H1 (cell line): Measurements from ENCODE around the gene COASY. TPM values are rescaled to one million over a fixed set of nuclear protein-coding genes. Genes with fewer than 3 reads are reported as not detected.

Source experiments
- CTCF ChIA-PET: fragments of 300-600 bp; sonication (Branson Sonifier 250); formaldehyde crosslinking; loops from one replicate; lab custom pipeline; 2021; ENCODE audit not compliant: partially characterized antibody; lab: Charles Lee
- POLR2A ChIA-PET: fragments of 300-600 bp; sonication (Branson Sonifier 250); formaldehyde crosslinking; loops from one replicate; lab custom pipeline; 2021; ENCODE audit warnings: inconsistent platforms; ENCODE audit not compliant: partially characterized antibody; lab: Charles Lee
- DNase-seq, 2 experiments: peaks; one replicate each; pipeline versions ENCODE4 v3.0.0 to v3.0.0-alpha.2; 2010 to 2022; ENCODE audit warnings: low spot score in 2 of 2, low read depth in 1 of 2, mixed read lengths in 1 of 2
- FAIRE-seq: peaks from 2 replicates; lab custom pipeline; 2011; peaks lifted over from hg19 to GRCh38; lab: Jason Lieb, UNC
- H2AFZ ChIP-seq: 2 replicates; pipeline ENCODE4 v1.8.1; 2012; ENCODE audit warnings: low read length, inconsistent platforms
- H2AK5ac ChIP-seq: 2 replicates; pipeline ENCODE4 v1.6.1; 2013; ENCODE audit warnings: low read depth, low read length
- H2BK120ac ChIP-seq: replicated peaks from 2 replicates; pipeline ENCODE3; 2013; ENCODE audit warnings: low read depth, low read length, inconsistent platforms
- H2BK12ac ChIP-seq: 2 replicates; pipeline ENCODE4 v1.6.1; 2013; ENCODE audit warnings: low read depth, low read length
- H2BK15ac ChIP-seq: 2 replicates; pipeline ENCODE4 v1.6.1; 2013; ENCODE audit warnings: low read length
- H2BK20ac ChIP-seq: 2 replicates; pipeline ENCODE4 v1.6.1; 2013; ENCODE audit warnings: low read length
- H2BK5ac ChIP-seq: 2 replicates; pipeline ENCODE4 v1.6.1; 2013; ENCODE audit warnings: low read depth, low read length
- H3K14ac ChIP-seq: 2 replicates; pipeline ENCODE4 v1.6.1; 2013; ENCODE audit warnings: inconsistent platforms; ENCODE audit not compliant: insufficient read length
- H3K18ac ChIP-seq: 2 replicates; pipeline ENCODE4 v1.6.1; 2013; ENCODE audit warnings: low read length; ENCODE audit errors: extremely low read depth
- H3K23ac ChIP-seq: 2 replicates; pipeline ENCODE4 v1.6.1; 2013; ENCODE audit warnings: inconsistent platforms; ENCODE audit not compliant: insufficient read length
- H3K23me2 ChIP-seq: 2 replicates; pipeline ENCODE4 v1.6.1; 2013; ENCODE audit warnings: low read depth, low read length
- H3K27ac ChIP-seq: 2 replicates; pipeline ENCODE4 v1.6.1; 2011; ENCODE audit warnings: low read depth, low read length, inconsistent platforms
- H3K27me3 ChIP-seq, 4 experiments: replicated peaks in 1 of 4; 1 replicate in 1 of 4; 2 replicates in 3 of 4; pipeline versions ENCODE4 v1.6.1 to v1.8.1; 2011 to 2013; ENCODE audit warnings: low read length in 3 of 4, mild to moderate bottlenecking in 3 of 4, inconsistent platforms in 2 of 4, mixed read lengths in 2 of 4, moderate library complexity in 1 of 4; ENCODE audit not compliant: control insufficient read depth in 3 of 4, insufficient read depth in 3 of 4; ENCODE audit errors: extremely low read depth in 1 of 4
- H3K36me3 ChIP-seq, 4 experiments: 2 replicates each; pipeline versions ENCODE4 v1.6.1 to v1.8.1; 2011 to 2013; ENCODE audit warnings: mild to moderate bottlenecking in 4 of 4, low read length in 3 of 4, moderate library complexity in 2 of 4, control low read depth in 1 of 4, inconsistent platforms in 1 of 4; ENCODE audit not compliant: insufficient read depth in 4 of 4, control insufficient read depth in 2 of 4
- H3K4ac ChIP-seq: replicated peaks from 2 replicates; pipeline ENCODE3; 2013; ENCODE audit warnings: low read length, low read depth, mixed read lengths, inconsistent platforms; ENCODE audit not compliant: insufficient read length
- H3K4me1 ChIP-seq, 4 experiments: replicated peaks in 1 of 4; 1 replicate in 1 of 4; 2 replicates in 3 of 4; pipeline versions ENCODE4 v1.6.1 to v1.8.1; 2011 to 2013; ENCODE audit warnings: low read length in 3 of 4, inconsistent platforms in 2 of 4, mixed read lengths in 1 of 4; ENCODE audit not compliant: insufficient read depth in 4 of 4, control insufficient read depth in 3 of 4
- H3K4me2 ChIP-seq, 2 experiments: 2 replicates each; pipeline versions ENCODE4 v1.6.1 to v1.8.1; 2011 to 2013; ENCODE audit warnings: low read depth in 2 of 2, low read length in 2 of 2, control low read depth in 1 of 2, inconsistent platforms in 1 of 2, mild to moderate bottlenecking in 1 of 2; ENCODE audit not compliant: insufficient read depth in 1 of 2
- H3K4me3 ChIP-seq, 4 experiments: fragments of 200-600, 300-600 bp in 1 of 4; sonication (generic), shearing (Covaris generic), sonication (Bioruptor Twin) in 1 of 4; 2 replicates each; pipeline versions ENCODE4 v1.5.1 to v1.8.1; 2011 to 2016; ENCODE audit warnings: low read length in 4 of 4, low read depth in 3 of 4, control low read depth in 2 of 4, inconsistent platforms in 2 of 4, mild to moderate bottlenecking in 2 of 4, mixed read lengths in 1 of 4, moderate library complexity in 1 of 4; ENCODE audit not compliant: insufficient read depth in 2 of 4; ENCODE audit errors: extremely low read depth in 1 of 4
- H3K56ac ChIP-seq: replicated peaks from 2 replicates; pipeline ENCODE3; 2013; ENCODE audit warnings: low read depth, mild to moderate bottlenecking, mixed read lengths, low read length, inconsistent platforms; ENCODE audit not compliant: insufficient read length
- H3K79me1 ChIP-seq: 2 replicates; pipeline ENCODE4 v1.6.1; 2013; ENCODE audit warnings: low read depth, low read length, control low read depth
- H3K79me2 ChIP-seq, 2 experiments: 2 replicates each; pipeline versions ENCODE4 v1.6.1 to v1.8.1; 2012 to 2013; ENCODE audit warnings: low read length in 2 of 2, mild to moderate bottlenecking in 2 of 2, inconsistent platforms in 1 of 2; ENCODE audit not compliant: insufficient read depth in 2 of 2, control insufficient read depth in 1 of 2
- H3K9ac ChIP-seq, 4 experiments: replicated peaks in 1 of 4; 1 replicate in 1 of 4; 2 replicates in 3 of 4; pipeline versions ENCODE4 v1.6.1 to v1.8.1; 2011 to 2013; ENCODE audit warnings: low read depth in 3 of 4, low read length in 3 of 4, control low read depth in 2 of 4, mild to moderate bottlenecking in 2 of 4, moderate library complexity in 2 of 4, inconsistent platforms in 1 of 4; ENCODE audit errors: extremely low read depth in 1 of 4
- H3K9me3 ChIP-seq, 2 experiments: 2 replicates each; pipeline versions ENCODE4 v1.6.1 to v1.8.1; 2012 to 2013; ENCODE audit warnings: mild to moderate bottlenecking in 2 of 2, moderate library complexity in 2 of 2, control low read depth in 1 of 2, inconsistent platforms in 1 of 2, low read depth in 1 of 2, low read length in 1 of 2, mixed read lengths in 1 of 2; ENCODE audit not compliant: insufficient read depth in 2 of 2
- H4K20me1 ChIP-seq, 2 experiments: replicated peaks in 1 of 2; 2 replicates each; pipeline versions ENCODE3 to v1.8.1; 2011 to 2013; ENCODE audit warnings: inconsistent platforms in 2 of 2, low read length in 2 of 2, mild to moderate bottlenecking in 1 of 2; ENCODE audit not compliant: insufficient read depth in 2 of 2, control insufficient read depth in 1 of 2
- H4K5ac ChIP-seq: 2 replicates; pipeline ENCODE4 v1.6.1; 2013; ENCODE audit warnings: low read length, low read depth, mixed read lengths, inconsistent platforms; ENCODE audit not compliant: insufficient read length
- H4K8ac ChIP-seq: 2 replicates; pipeline ENCODE4 v1.8.0; 2013; ENCODE audit warnings: mild to moderate bottlenecking, moderate library complexity, low read length, inconsistent platforms; ENCODE audit not compliant: insufficient read depth; ENCODE audit errors: extremely low read depth
- H4K91ac ChIP-seq: replicated peaks from 2 replicates; pipeline ENCODE3; 2013; ENCODE audit warnings: low read length, mixed read lengths, inconsistent platforms; ENCODE audit not compliant: insufficient read length
- BACH1 ChIP-seq: IDR thresholded peaks from 2 replicates; pipeline ENCODE4 v1.6.1; 2012; ENCODE audit warnings: low read length, improper control_type of control experiment
- BCL11A ChIP-seq, 2 experiments: IDR thresholded peaks; one replicate each; pipeline ENCODE4 v1.6.1; 2011; ENCODE audit warnings: low read depth in 2 of 2, low read length in 2 of 2, mild to moderate bottlenecking in 2 of 2
- CEBPB ChIP-seq: IDR thresholded peaks from 2 replicates; pipeline ENCODE4 v1.6.1; 2012; ENCODE audit warnings: low read depth, low read length
- EZH2 ChIP-seq: fragments of 200-600 bp; sonication (generic); IDR thresholded peaks from 2 replicates; pipeline ENCODE4 v1.7.1; 2012; ENCODE audit warnings: low read depth, mild to moderate bottlenecking, moderate library complexity, low read length, inconsistent platforms; ENCODE audit not compliant: severe bottlenecking
- JUND ChIP-seq: IDR thresholded peaks from 2 replicates; pipeline ENCODE4 v1.6.1; 2011; ENCODE audit warnings: mild to moderate bottlenecking, improper control_type of control experiment, low read length
- POLR2AphosphoS5 ChIP-seq: IDR thresholded peaks from 2 replicates; pipeline ENCODE4 v1.6.1; 2011; ENCODE audit warnings: low read depth, low read length
- RFX5 ChIP-seq: IDR thresholded peaks from 2 replicates; pipeline ENCODE4 v1.6.1; 2011; ENCODE audit warnings: low read depth, low read length, improper control_type of control experiment, borderline replicate concordance
- RNF2 ChIP-seq: fragments of 200-900, 300-1000 bp; sonication (generic); IDR thresholded peaks from 2 replicates; pipeline ENCODE4 v1.7.1; 2016; ENCODE audit warnings: borderline replicate concordance, low read depth, mild to moderate bottlenecking, antibody characterized with exemption, low read length; ENCODE audit not compliant: poor library complexity, severe bottlenecking; ENCODE audit errors: missing control alignments
- SIX5 ChIP-seq: IDR thresholded peaks from 2 replicates; pipeline ENCODE4 v1.6.1; 2011; ENCODE audit warnings: mild to moderate bottlenecking, low read depth, low read length
- SP1 ChIP-seq: IDR thresholded peaks from 2 replicates; pipeline ENCODE4 v1.6.1; 2011; ENCODE audit warnings: low read depth, low read length
- SUZ12 ChIP-seq: fragments of 200-600 bp; sonication (generic); IDR thresholded peaks from 2 replicates; pipeline ENCODE4 v1.6.1; 2012; ENCODE audit warnings: mild to moderate bottlenecking, inconsistent platforms, low read length, moderate library complexity, mixed read lengths
- TCF12 ChIP-seq: IDR thresholded peaks from 2 replicates; pipeline ENCODE4 v1.6.1; 2011; ENCODE audit warnings: low read depth, mild to moderate bottlenecking, low read length
- ZNF274 ChIP-seq: IDR thresholded peaks from 2 replicates; pipeline ENCODE4 v1.7.0; 2012; ENCODE audit warnings: low read length, borderline replicate concordance; ENCODE audit errors: extremely low read depth
- WGBS, 2 experiments: shearing (Covaris generic) in 1 of 2; methylation state at CpG; one replicate each; pipeline versions ENCODE4 v1.1.6 to v1.1.7; 2013 to 2015; ENCODE audit warnings: low lambda C conversion rate in 2 of 2, mixed read lengths in 2 of 2, inconsistent platforms in 1 of 2, low coverage in 1 of 2, missing lambda C conversion rate in 1 of 2; ENCODE audit not compliant: insufficient replicate concordance in 2 of 2, insufficient coverage in 1 of 2, insufficient read length in 1 of 2; ENCODE audit errors: extremely low coverage in 1 of 2, missing lambda C conversion rate in 1 of 2; 5-methylcytosine and 5-hydroxymethylcytosine counted together
- polyA plus RNA-seq, 7 experiments: library from polyadenylated mRNA; depleted of rRNA in 3 of 7; stranded (reverse) in 5 of 7; unstranded in 2 of 7; fragments of >200 nt in 5 of 7; fragments of 200-250 nt in 2 of 7; gene quantifications; 1 replicate in 5 of 7; 2 replicates in 1 of 7; 4 replicates in 1 of 7; pipeline versions ENCODE4 v1.2.1 to v1.2.3, GENCODE V29; 2011 to 2013; ENCODE audit warnings: missing spikeins in 2 of 7, mixed read lengths in 2 of 7
- total RNA-seq: library from RNA; stranded (reverse); fragmentation: NEBNext Ultra II Directional; extraction: Animal tissue kit (Norgen Biotek cat#: 25700); gene quantifications from 2 replicates; pipeline ENCODE4 v1.2.1, GENCODE V29; 2021

COASY gene
- total and polyA plus RNA-seq, 2 of the 8 experiments (the other 6 are each of a cell fraction or from before 2014, with no cell fraction given) = 64.5 to 100 TPM

GRCh38 chr17:42568341-42569111, 6.6 kb downstream of the COASY start:
- DNase-seq = no peak
- peaks cover 10% of the 10 kb centered on the region for H3K23me2 ChIP-seq
- H3K4me3 ChIP-seq = no peak overlapping the region
- no peak overlapping the region for H3K9ac ChIP-seq
- H3K79me2 ChIP-seq = peaks cover 3 to 9% of the 10 kb centered on the region in 2 experiments; a peak in 3 of 4 replicates
- H3K14ac ChIP-seq = no peak overlapping the region
- H4K5ac ChIP-seq = no peak overlapping the region
- H4K20me1 ChIP-seq = no peaks in the 10 kb centered on the region
- H2BK5ac ChIP-seq = no peak overlapping the region
- CTCF ChIA-PET = interaction anchor here (0.6 to 3.9 kb wide), 7 partner anchors 9 to 115 kb away, joined by 3 to 22 read pairs (median 4); partner anchors contain the start of genes HSD17B1 and PSMC3IP
- no peak for FAIRE-seq
- no peak overlapping the region for H3K56ac ChIP-seq
- no peak overlapping the region for H2AK5ac ChIP-seq
- no peak overlapping the region for H2BK20ac ChIP-seq
- H2AFZ ChIP-seq = no peak overlapping the region
- POLR2A ChIA-PET = interaction anchor here (0.5 to 8.1 kb wide), 4 partner anchors 7 to 188 kb away, joined by 3 to 74 read pairs (median 10); partner anchors contain the start of genes PLEKHH3 and PSMC3IP
- H3K9me3 ChIP-seq = no peaks in the 10 kb centered on the region
- H3K4me2 ChIP-seq = no peak overlapping the region; a peak in 1 of 4 replicates
- WGBS, 2 experiments = 90% methylated on average over 14 of the region's 14 CpGs; no CpG with 5 or more reads in 1 of the 2 experiments
- no peak overlapping the region for H2BK120ac ChIP-seq
- H4K91ac ChIP-seq = no peak overlapping the region
- H3K27ac ChIP-seq = no peak overlapping the region
- H3K79me1 ChIP-seq = peaks cover 7% of the 10 kb centered on the region; the same call in 1 of the 2 replicates
- no peak overlapping the region for H3K4ac ChIP-seq
- no peak overlapping the region for H3K18ac ChIP-seq
- peaks cover 0 to 11% (median 2%) of the 10 kb centered on the region in 4 experiments; a peak in 4 of 7 replicates for H3K4me1 ChIP-seq
- H3K23ac ChIP-seq = no peak overlapping the region
- no peak overlapping the region for H2BK15ac ChIP-seq
- no peak overlapping the region; the same call in none of the 2 replicates for H4K8ac ChIP-seq
- no peak overlapping the region for H2BK12ac ChIP-seq
- no peaks in the 10 kb centered on the region for H3K27me3 ChIP-seq
- peaks cover 34 to 57% (median 52%) of the 10 kb centered on the region in 4 experiments for H3K36me3 ChIP-seq
- TF ChIP-seq BACH1 = no peak
- no peak for TF ChIP-seq SUZ12
- no peak for TF ChIP-seq JUND
- no peak for TF ChIP-seq SIX5
- TF ChIP-seq EZH2 = no peak
- TF ChIP-seq CEBPB = no peak
- TF ChIP-seq RNF2 = no peak
- no peak for TF ChIP-seq ZNF274
- TF ChIP-seq BCL11A (IDR thresholded peaks at IDR 0.05; ENCODE audit: low read depth in 2 of 2, low read length in 2 of 2) = no peak
- no peak for TF ChIP-seq TCF12
- no peak for TF ChIP-seq RFX5
- no peak for TF ChIP-seq POLR2AphosphoS5
- no peak for TF ChIP-seq SP1
